Measurements from ENCODE around the gene CHRNA4.
"Not testable (repeated sequence)": the region's sequence is repeated elsewhere in the genome, so short reads cannot be mapped to it uniquely, and the experiment has no call there.

CHRNA4 gene

DNA sequence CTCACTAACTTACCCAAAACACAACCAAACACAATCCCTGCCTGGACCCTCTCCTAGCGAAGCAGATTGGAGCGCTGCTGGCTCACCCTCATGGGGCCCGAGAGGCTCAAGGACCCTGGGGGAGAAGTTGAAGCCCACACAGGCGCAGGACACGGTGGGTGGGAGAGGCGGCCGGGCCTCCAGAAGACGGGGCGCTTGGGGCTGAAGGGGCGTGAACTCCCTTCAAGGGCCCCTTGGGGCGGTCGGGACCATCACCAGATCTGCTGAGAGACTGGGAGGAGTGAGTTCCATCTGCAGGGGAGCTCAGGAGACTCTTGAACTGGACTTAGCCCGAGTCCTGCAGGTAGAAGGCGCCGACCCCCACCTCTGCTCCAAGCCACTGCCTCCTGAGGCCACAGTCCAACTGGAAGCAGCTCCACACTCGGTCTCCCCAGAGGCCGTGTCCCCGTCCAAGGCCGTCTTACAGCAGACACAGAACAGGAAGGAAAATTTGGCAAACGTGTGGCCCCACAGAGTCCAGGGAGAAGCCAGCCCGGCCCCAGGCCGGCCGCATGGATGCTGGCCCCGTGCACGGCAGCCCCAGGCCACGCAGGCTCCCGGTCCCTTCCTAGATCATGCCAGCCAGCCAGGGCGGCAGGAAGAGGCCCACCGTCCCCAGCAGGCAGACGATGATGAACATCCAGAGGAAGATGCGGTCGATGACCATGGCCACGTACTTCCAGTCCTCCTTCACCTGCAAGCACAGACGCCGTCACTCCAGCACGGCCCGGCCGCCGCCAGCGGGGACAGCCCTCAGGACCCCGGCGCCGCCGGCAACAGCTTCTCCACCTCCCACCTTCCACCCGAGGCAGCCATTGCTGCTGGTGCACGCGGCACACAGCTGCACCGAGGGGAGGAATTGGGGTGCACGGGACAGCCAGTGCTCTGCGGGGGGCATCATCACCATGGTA, 14.7 kb downstream of the CHRNA4 start:
- TF ChIP-seq CTCF (IDR thresholded peaks at IDR 0.05; ENCODE audit: control insufficient read depth, extremely low read depth, insufficient read depth), result no peak
- DNase-seq (ENCODE audit: low read depth), result no peak
- no peak overlapping the region for H3K4me3 ChIP-seq (ENCODE audit: low read depth, low read length)

GRCh38 chr20:63345328-63346100, 15.6 kb downstream of the CHRNA4 start:
- no peak for TF ChIP-seq CTCF (IDR thresholded peaks at IDR 0.05; ENCODE audit: control insufficient read depth, extremely low read depth, insufficient read depth)
- DNase-seq (ENCODE audit: low read depth), result no peak

GRCh38 chr20:63344616-63345327, 16.4 kb downstream of the CHRNA4 start:
- DNase-seq (ENCODE audit: low read depth), result no peak
- H3K4me3 ChIP-seq (ENCODE audit: low read depth, low read length), result no peak overlapping the region

More at GRCh38 chr20:63345328-63346100, 15.6 kb downstream of the CHRNA4 start:
- no peak overlapping the region for H3K4me3 ChIP-seq (ENCODE audit: low read depth, low read length)

DNA sequence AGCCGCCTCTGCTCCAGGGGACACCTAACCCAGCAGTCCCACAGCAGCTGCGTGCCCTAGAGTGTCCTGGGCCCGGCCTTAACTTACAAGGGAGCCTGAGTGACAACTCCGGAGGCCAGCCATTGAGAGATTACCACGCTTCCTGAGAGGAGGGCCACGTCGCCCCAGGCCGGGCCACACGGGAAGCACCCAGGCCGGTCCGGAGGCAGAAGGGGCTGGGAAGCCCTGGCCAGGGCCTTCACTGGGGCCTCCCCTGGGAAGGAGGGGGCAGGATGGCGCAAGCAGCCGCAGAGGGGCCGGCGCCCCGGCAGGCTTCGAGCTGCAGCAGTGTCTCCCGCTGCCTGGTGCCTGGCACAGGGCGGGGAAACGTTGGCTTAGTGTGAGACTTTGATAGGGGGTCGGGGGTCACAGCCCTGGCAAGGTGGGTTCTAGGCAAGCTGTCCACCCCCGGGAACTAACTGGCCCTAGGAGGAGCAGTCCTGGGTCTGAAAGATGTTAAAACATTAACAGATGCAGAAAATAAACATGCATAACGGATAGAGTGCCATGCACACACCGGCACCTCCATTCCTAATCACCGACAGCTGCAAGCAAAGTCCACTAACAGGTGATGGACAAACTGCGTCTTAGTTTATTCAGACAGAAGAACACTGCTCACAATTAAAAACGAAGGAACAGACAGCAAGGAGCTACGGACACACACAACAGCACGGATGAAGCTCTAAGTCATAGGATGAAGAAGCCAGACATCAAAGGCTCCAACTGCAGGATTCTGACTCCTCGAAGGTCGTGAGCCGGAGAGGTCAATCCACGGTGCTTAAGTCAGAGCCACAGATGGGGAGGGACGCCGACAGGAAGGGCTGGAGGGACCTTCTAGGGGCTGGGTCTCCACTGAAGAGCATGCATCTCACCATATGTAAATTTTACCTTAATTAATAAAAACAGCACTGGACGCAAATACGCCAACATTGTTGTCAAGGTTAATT, 17.4 kb downstream of the CHRNA4 start:
- no peak for TF ChIP-seq CTCF (IDR thresholded peaks at IDR 0.05; ENCODE audit: control insufficient read depth, extremely low read depth, insufficient read depth)
- no peak overlapping the region for H3K4me3 ChIP-seq (ENCODE audit: low read depth, low read length)
- no peak for DNase-seq (ENCODE audit: low read depth)

More at GRCh38 chr20:63344616-63345327, 16.4 kb downstream of the CHRNA4 start:
- no peak for TF ChIP-seq CTCF (IDR thresholded peaks at IDR 0.05; ENCODE audit: control insufficient read depth, extremely low read depth, insufficient read depth)

GRCh38 chr20:63342561-63343459, 18.3 kb downstream of the CHRNA4 start:
- no peak for DNase-seq (ENCODE audit: low read depth)
- no peak for TF ChIP-seq CTCF (IDR thresholded peaks at IDR 0.05; ENCODE audit: control insufficient read depth, extremely low read depth, insufficient read depth)
- no peak overlapping the region for H3K4me3 ChIP-seq (ENCODE audit: low read depth, low read length)

DNA sequence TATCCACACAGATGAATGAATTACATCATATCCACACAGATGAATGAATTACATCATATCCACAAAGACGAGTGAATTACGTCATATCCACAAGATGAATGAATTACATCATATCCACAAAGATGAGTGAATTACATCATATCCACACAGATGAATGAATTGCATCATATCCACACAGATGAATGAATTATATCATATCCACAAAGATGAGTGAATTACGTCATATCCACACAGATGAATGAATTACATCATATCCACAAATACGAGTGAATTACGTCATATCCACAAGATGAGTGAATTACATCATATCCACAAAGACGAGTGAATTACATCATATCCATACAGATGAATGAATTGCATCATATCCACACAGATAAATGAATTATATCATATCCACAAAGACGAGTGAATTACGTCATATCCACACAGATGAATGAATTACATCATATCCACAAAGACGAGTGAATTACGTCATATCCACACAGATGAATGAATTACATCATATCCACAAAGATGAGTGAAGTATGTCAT, 20.9 kb downstream of the CHRNA4 start:
- DNase-seq (ENCODE audit: low read depth); H3K4me3 ChIP-seq (ENCODE audit: low read depth, low read length): not testable (repeated sequence)

DNA sequence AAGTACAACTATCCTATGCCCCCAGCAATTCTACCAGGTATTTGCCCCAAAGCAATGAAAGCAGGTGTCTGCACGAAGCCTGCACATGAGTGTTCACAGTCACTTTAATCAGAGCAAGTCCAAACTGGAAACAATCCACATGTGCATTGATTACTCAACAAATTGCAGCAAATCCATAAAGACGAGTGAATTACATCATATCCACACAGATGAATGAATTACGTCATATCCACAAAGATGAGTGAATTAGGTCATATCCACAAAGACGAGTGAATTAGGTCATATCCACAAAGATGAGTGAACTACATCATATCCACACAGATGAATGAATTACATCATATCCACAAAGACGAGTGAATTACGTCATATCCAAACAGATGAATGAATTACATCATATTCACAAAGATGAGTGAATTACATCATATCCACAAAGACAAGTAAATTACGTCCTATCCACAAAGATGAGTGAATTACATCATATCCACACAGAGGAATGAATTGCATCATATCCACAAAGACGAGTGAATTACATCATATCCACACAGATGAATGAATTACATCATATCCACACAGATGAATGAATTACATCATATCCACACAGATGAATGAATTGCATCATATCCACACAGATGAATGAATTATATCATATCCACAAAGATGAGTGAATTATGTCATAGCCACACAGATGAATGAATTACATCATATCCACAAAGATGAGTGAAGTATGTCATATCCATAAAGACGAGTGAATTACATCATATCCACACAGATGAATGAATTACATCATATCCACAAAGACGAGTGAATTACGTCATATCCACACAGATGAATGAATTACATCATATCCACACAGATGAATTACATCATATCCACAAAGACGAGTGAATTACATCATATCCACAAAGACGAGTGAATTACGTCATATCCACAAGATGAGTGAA, 21.7 kb downstream of the CHRNA4 start:
- DNase-seq (ENCODE audit: low read depth); H3K4me3 ChIP-seq (ENCODE audit: low read depth, low read length): not testable (repeated sequence)

All from LNCaP clone FGC (cell line).